Measurements from ENCODE around the gene ALKBH6. TPM values are rescaled to one million over a fixed set of nuclear protein-coding genes. Genes with fewer than 3 reads are reported as not detected.

ALKBH6 gene
- total and polyA plus RNA-seq, 2 experiments from 2014 or later: 33.6 to 51.4 TPM

DNA sequence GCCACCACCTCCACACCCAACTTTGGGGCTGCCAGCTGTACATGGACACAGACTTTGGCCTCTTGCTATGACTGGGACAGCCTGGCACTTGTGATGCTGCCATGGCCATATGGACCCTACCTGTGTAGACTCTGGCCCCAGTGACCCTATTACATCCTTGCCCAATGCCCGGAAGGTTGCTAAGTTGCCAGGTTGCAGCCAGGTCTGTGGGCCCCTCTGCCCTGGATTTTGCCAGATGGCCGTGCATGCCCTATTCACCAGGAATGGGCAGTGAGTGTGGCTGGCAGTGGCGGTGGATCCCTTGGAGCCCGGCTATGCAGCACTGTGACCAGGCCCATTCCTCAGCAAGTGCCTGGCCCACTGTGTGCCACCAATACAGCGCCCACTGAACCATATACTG is 27.9 kb downstream of the ALKBH6 start:
- Histone ChIP-seq H3K27ac (ENCODE audit: low read depth) (no peak overlapping the region), H3K36me3 (ENCODE audit: insufficient read depth) (no peaks in the 10 kb centered on the region), H3F3A (replicated peaks; ENCODE audit: low read depth) (no peaks in the 10 kb centered on the region), H4K20me1 (replicated peaks; ENCODE audit: insufficient read depth) (no peaks in the 10 kb centered on the region), H3K79me2 (replicated peaks; ENCODE audit: insufficient read depth) (no peaks in the 10 kb centered on the region), H3K4me3 (no peak overlapping the region), H2AFZ (peak overlapping the region; percentile 95; the same call in 1 of the 2 replicates), H3K27me3 (ENCODE audit: insufficient read depth) (peaks cover 10% of the 10 kb centered on the region), H3K4me2 (no peak overlapping the region), H3K9me2 (ENCODE audit: insufficient read depth) (no peaks in the 10 kb centered on the region), H3K4me1 (ENCODE audit: insufficient read depth) (no peaks in the 10 kb centered on the region)
- H3K4me3 Mint-ChIP-seq: no peak overlapping the region; the same call in 2 of the 3 replicates
- ATAC-seq (no peak), DNase-seq (ENCODE audit: low spot score) (no peak)
- H3K36me3 Mint-ChIP-seq (ENCODE audit: low read depth): no peaks in the 10 kb centered on the region
- no peak overlapping the region for H3K27ac Mint-ChIP-seq
- TF ChIP-seq STAT1 (IDR thresholded peaks at IDR 0.05; ENCODE audit: unreplicated experiment) (no peak), JUNB (IDR thresholded peaks at IDR 0.05; ENCODE audit: unreplicated experiment) (no peak), EZH2phosphoT487 (IDR thresholded peaks at IDR 0.05; ENCODE audit: unreplicated experiment) (no peak), ETS1 (IDR thresholded peaks at IDR 0.05) (no peak), EZH2 (IDR thresholded peaks at IDR 0.05; ENCODE audit: low read depth, unreplicated experiment) (no peak)
- TF ChIP-seq, protein P1, sequence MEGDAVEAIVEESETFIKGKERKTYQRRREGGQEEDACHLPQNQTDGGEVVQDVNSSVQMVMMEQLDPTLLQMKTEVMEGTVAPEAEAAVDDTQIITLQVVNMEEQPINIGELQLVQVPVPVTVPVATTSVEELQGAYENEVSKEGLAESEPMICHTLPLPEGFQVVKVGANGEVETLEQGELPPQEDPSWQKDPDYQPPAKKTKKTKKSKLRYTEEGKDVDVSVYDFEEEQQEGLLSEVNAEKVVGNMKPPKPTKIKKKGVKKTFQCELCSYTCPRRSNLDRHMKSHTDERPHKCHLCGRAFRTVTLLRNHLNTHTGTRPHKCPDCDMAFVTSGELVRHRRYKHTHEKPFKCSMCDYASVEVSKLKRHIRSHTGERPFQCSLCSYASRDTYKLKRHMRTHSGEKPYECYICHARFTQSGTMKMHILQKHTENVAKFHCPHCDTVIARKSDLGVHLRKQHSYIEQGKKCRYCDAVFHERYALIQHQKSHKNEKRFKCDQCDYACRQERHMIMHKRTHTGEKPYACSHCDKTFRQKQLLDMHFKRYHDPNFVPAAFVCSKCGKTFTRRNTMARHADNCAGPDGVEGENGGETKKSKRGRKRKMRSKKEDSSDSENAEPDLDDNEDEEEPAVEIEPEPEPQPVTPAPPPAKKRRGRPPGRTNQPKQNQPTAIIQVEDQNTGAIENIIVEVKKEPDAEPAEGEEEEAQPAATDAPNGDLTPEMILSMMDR (conservative IDR thresholded peaks at IDR 0.05; ENCODE audit: low read depth in 2 of 2): no peak
- TF ChIP-seq, protein P2, sequence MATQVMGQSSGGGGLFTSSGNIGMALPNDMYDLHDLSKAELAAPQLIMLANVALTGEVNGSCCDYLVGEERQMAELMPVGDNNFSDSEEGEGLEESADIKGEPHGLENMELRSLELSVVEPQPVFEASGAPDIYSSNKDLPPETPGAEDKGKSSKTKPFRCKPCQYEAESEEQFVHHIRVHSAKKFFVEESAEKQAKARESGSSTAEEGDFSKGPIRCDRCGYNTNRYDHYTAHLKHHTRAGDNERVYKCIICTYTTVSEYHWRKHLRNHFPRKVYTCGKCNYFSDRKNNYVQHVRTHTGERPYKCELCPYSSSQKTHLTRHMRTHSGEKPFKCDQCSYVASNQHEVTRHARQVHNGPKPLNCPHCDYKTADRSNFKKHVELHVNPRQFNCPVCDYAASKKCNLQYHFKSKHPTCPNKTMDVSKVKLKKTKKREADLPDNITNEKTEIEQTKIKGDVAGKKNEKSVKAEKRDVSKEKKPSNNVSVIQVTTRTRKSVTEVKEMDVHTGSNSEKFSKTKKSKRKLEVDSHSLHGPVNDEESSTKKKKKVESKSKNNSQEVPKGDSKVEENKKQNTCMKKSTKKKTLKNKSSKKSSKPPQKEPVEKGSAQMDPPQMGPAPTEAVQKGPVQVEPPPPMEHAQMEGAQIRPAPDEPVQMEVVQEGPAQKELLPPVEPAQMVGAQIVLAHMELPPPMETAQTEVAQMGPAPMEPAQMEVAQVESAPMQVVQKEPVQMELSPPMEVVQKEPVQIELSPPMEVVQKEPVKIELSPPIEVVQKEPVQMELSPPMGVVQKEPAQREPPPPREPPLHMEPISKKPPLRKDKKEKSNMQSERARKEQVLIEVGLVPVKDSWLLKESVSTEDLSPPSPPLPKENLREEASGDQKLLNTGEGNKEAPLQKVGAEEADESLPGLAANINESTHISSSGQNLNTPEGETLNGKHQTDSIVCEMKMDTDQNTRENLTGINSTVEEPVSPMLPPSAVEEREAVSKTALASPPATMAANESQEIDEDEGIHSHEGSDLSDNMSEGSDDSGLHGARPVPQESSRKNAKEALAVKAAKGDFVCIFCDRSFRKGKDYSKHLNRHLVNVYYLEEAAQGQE (IDR thresholded peaks at IDR 0.05; ENCODE audit: unreplicated experiment): no peak
- peaks cover 26% of the 10 kb centered on the region for H3K27me3 Mint-ChIP-seq (ENCODE audit: insufficient read depth, low read depth, poor library complexity)
- H3K4me1 Mint-ChIP-seq: no peaks in the 10 kb centered on the region; the same call in 2 of the 3 replicates
- no peaks in the 10 kb centered on the region; the same call in 2 of the 3 replicates for H3K9me3 Mint-ChIP-seq

GRCh38 chr19:35983177-35983576 is 30.8 kb downstream of the ALKBH6 start:
- no peaks in the 10 kb centered on the region for H3K4me1 ChIP-seq (ENCODE audit: insufficient read depth)
- Mint-ChIP-seq H3K4me3 (no peak overlapping the region), H3K36me3 (ENCODE audit: low read depth) (no peaks in the 10 kb centered on the region), H3K27me3 (ENCODE audit: insufficient read depth, low read depth, poor library complexity) (peaks cover 31% of the 10 kb centered on the region), H3K27ac (no peak overlapping the region), H3K4me1 (peaks cover 9% of the 10 kb centered on the region; the same call in 2 of the 3 replicates), H3K9me3 (no peaks in the 10 kb centered on the region)
- no peaks in the 10 kb centered on the region for H4K20me1 ChIP-seq (replicated peaks; ENCODE audit: insufficient read depth)
- H3K79me2 ChIP-seq (replicated peaks; ENCODE audit: insufficient read depth): no peaks in the 10 kb centered on the region
- no peaks in the 10 kb centered on the region for H3K9me2 ChIP-seq (ENCODE audit: insufficient read depth)
- H3F3A ChIP-seq (replicated peaks; ENCODE audit: low read depth): no peaks in the 10 kb centered on the region
- ATAC-seq: no peak
- H3K27me3 ChIP-seq (ENCODE audit: insufficient read depth): peaks cover 10% of the 10 kb centered on the region
- H2AFZ ChIP-seq: no peak overlapping the region
- no peak overlapping the region for H3K4me2 ChIP-seq
- no peak for DNase-seq (ENCODE audit: low spot score)
- H3K36me3 ChIP-seq (ENCODE audit: insufficient read depth): no peaks in the 10 kb centered on the region
- H3K4me3 ChIP-seq: no peak overlapping the region
- no peak overlapping the region for H3K27ac ChIP-seq (ENCODE audit: low read depth)
- TF ChIP-seq STAT1 (IDR thresholded peaks at IDR 0.05; ENCODE audit: unreplicated experiment) (no peak), EZH2 (IDR thresholded peaks at IDR 0.05; ENCODE audit: low read depth, unreplicated experiment) (no peak), NANOG (IDR thresholded peaks at IDR 0.05; ENCODE audit: borderline replicate concordance) (no peak)
- TF ChIP-seq, protein P2 (IDR thresholded peaks at IDR 0.05; ENCODE audit: unreplicated experiment): no peak
- TF ChIP-seq, protein P1 (conservative IDR thresholded peaks at IDR 0.05; ENCODE audit: low read depth in 2 of 2): no peak
